DOHH2 (cell line): ENCODE results near the gene TAS2R30.

Experiments
- H3F3A ChIP-seq: fragments of 200-600 bp; sonication (generic), shearing (Covaris generic); 2 replicates; pipeline ENCODE4 v1.6.0; 2016; ENCODE audit warnings: antibody characterized with exemption, mild to moderate bottlenecking; ENCODE audit not compliant: control insufficient read depth, insufficient read depth
- H3K27ac ChIP-seq: fragments of 200-600 bp; sonication (generic); 2 replicates; pipeline ENCODE4 v1.5.1; 2014; ENCODE audit warnings: low read depth, mild to moderate bottlenecking, low read length, moderate library complexity
- H3K27me3 ChIP-seq: fragments of 200-600 bp; sonication (generic); 2 replicates; pipeline ENCODE4 v1.6.1; 2014; ENCODE audit warnings: mild to moderate bottlenecking, low read length, mixed read lengths; ENCODE audit not compliant: control insufficient read depth
- H3K36me3 ChIP-seq: fragments of 200-600 bp; sonication (generic); 2 replicates; pipeline ENCODE4 v1.6.1; 2014; ENCODE audit warnings: mild to moderate bottlenecking, low read length, moderate library complexity, mixed read lengths; ENCODE audit not compliant: control insufficient read depth
- H3K4me1 ChIP-seq: fragments of 200-600 bp; sonication (generic); 2 replicates; pipeline ENCODE4 v1.6.1; 2014; ENCODE audit warnings: mild to moderate bottlenecking, low read length, mixed read lengths; ENCODE audit not compliant: control insufficient read depth
- H3K4me2 ChIP-seq: fragments of 200-600 bp; sonication (generic); 2 replicates; pipeline ENCODE4 v1.6.0; 2014; ENCODE audit warnings: mild to moderate bottlenecking, low read length, moderate library complexity
- H3K4me3 ChIP-seq: fragments of 200-600 bp; sonication (generic); 2 replicates; pipeline ENCODE4 v1.5.1; 2014; ENCODE audit warnings: mild to moderate bottlenecking, low read length, mixed read lengths
- H3K79me2 ChIP-seq: fragments of 200-600 bp; sonication (generic); 2 replicates; pipeline ENCODE4 v1.6.1; 2014; ENCODE audit warnings: mild to moderate bottlenecking, low read length, mixed read lengths; ENCODE audit not compliant: control insufficient read depth
- H3K9me2 ChIP-seq: fragments of 200-600 bp; sonication (generic); replicated peaks from 2 replicates; pipeline ENCODE4 v1.6.1; 2014; ENCODE audit warnings: mild to moderate bottlenecking, low read length, mixed read lengths; ENCODE audit not compliant: control insufficient read depth
- H3K9me3 ChIP-seq: fragments of 200-600 bp; sonication (generic); 2 replicates; pipeline ENCODE4 v1.6.1; 2014; ENCODE audit warnings: antibody characterized with exemption, low read length, mixed read lengths; ENCODE audit not compliant: control insufficient read depth, insufficient read depth
- H4K20me1 ChIP-seq: fragments of 200-600 bp; sonication (generic); 2 replicates; pipeline ENCODE4 v1.6.0; 2014; ENCODE audit warnings: low read depth, mild to moderate bottlenecking, antibody characterized with exemption, low read length, moderate library complexity; ENCODE audit not compliant: control insufficient read depth, insufficient read depth
- EZH2phosphoT487 ChIP-seq: fragments of 200-600 bp; sonication (generic); IDR thresholded peaks from 2 replicates; pipeline ENCODE4 v1.6.1; 2017; ENCODE audit warnings: borderline replicate concordance, mild to moderate bottlenecking, antibody characterized with exemption, low read length, moderate library complexity, mixed read lengths
- TF ChIP-seq, protein P1 (sequence below): fragments of 200-600 bp; sonication (generic); IDR thresholded peaks from one replicate; pipeline ENCODE4 v1.5.1; 2014; ENCODE audit warnings: antibody characterized with exemption, mild to moderate bottlenecking, low read depth, low read length; ENCODE audit not compliant: poor library complexity, severe bottlenecking

The TAS2R30 gene

DNA sequence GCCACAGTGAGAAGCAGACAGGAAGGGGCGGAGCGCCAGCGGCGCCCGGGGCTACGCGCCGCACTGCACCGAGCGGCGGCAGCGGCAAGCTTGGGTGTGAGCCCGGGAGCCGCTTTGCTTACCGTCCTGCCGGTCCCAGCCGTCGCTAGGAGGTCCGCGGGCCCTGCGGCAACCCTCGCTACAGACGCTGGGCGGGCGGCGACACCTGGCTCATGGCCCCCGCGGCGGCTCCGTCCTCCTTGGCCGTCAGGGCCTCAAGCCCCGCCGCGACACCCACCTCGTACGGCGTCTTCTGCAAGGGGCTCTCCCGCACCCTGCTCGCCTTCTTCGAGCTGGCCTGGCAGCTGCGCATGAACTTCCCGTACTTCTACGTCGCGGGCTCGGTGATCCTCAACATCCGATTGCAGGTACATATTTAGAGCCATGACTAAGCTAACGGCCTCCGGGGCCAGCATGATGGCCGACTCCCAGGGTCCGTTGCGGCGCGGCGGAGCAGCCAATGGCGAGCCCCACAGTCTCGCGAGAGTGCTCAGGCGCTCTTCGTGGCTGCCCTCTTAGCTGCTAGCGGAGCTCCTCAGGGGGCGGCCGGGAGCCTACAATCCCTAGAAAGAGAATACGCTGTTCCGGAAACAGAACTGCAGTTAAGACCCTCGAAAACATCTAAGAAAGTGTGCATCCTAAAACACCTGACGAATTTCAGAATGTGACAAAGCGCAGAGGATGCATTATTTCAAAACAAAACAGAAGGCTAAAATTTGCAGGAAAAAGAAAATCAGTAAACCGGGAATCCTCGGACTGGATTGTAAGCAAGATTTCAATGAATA is 36.9 kb upstream of the TAS2R30 start, which contains the start of gene SMIM10L1:
Gene SMIM10L1 (plus strand): TSS at position 50 of the 824 bp plus-strand sequence. CDS start 163 bp downstream, at position 213.
- Histone ChIP-seq H3F3A (no peaks in the 10 kb centered on the region), H3K36me3 (peaks cover 16% of the 10 kb centered on the region), H3K79me2 (peaks cover 61% of the 10 kb centered on the region), H4K20me1 (no peaks in the 10 kb centered on the region), H3K9me3 (no peaks in the 10 kb centered on the region), H3K27ac (peak within 1 kb of the TSS; percentile 69), H3K4me1 (peaks cover 24% of the 10 kb centered on the region), H3K9me2 (no peaks in the 10 kb centered on the region), H3K4me3 (peak within 1 kb of the TSS; percentile 75), H3K4me2 (peak within 1 kb of the TSS; percentile 61), H3K27me3 (peaks cover 2% of the 10 kb centered on the region; the same call in 1 of the 2 replicates)
- no peak for TF ChIP-seq EZH2phosphoT487
- TF ChIP-seq, protein P1, sequence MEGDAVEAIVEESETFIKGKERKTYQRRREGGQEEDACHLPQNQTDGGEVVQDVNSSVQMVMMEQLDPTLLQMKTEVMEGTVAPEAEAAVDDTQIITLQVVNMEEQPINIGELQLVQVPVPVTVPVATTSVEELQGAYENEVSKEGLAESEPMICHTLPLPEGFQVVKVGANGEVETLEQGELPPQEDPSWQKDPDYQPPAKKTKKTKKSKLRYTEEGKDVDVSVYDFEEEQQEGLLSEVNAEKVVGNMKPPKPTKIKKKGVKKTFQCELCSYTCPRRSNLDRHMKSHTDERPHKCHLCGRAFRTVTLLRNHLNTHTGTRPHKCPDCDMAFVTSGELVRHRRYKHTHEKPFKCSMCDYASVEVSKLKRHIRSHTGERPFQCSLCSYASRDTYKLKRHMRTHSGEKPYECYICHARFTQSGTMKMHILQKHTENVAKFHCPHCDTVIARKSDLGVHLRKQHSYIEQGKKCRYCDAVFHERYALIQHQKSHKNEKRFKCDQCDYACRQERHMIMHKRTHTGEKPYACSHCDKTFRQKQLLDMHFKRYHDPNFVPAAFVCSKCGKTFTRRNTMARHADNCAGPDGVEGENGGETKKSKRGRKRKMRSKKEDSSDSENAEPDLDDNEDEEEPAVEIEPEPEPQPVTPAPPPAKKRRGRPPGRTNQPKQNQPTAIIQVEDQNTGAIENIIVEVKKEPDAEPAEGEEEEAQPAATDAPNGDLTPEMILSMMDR = peak; percentile 13

DNA sequence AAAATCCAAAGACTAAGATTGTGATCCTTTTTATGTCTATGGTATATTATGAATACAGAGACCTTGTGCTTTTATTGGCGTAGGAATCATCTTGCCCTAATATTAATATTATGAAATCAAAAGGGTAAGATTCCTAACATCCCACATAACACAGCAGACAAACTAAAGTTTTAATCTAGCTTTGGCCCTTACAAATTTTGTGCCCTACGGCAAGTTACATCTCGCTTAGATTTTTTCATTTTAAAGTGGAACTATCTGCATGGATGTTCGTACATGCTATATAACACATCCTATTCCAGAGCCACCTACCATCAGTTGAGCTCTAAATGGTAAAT is 36.3 kb upstream of the TAS2R30 start:
- Histone ChIP-seq H3K79me2 (peaks cover 67% of the 10 kb centered on the region), H3K27ac (peak overlapping the region; percentile 69), H3F3A (no peaks in the 10 kb centered on the region), H3K4me2 (peak overlapping the region; percentile 61), H3K9me3 (no peaks in the 10 kb centered on the region), H3K36me3 (peaks cover 22% of the 10 kb centered on the region), H3K9me2 (no peaks in the 10 kb centered on the region), H3K4me1 (peaks cover 24% of the 10 kb centered on the region), H3K4me3 (peak overlapping the region; percentile 75), H3K27me3 (peaks cover 2% of the 10 kb centered on the region; the same call in 1 of the 2 replicates), H4K20me1 (no peaks in the 10 kb centered on the region)
- TF ChIP-seq EZH2phosphoT487 = no peak
- TF ChIP-seq, protein P1 = no peak

DNA sequence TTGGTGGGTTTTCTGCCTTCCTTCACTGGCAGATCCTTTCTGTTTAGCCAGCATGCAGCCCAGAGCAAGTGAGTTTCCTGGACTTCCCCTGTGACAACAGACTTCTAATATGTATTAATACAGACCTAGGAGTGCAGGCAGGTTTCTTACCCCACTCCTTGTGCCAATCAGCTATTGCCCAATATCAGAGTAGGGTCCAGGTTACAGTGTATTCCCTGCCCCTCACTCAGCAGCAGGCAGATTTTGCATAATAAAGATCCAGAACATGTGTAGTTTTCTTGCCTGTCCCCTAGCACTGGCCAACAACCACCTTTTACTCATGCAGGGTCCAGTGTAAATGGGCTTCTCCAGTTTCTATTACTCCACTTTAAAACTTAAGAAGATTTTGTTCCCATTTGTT is 31.9 kb upstream of the TAS2R30 start:
- Histone ChIP-seq H3K9me3 (no peaks in the 10 kb centered on the region), H3K9me2 (no peaks in the 10 kb centered on the region), H3F3A (no peaks in the 10 kb centered on the region), H3K79me2 (peaks cover 90% of the 10 kb centered on the region), H3K27ac (no peak overlapping the region), H4K20me1 (no peaks in the 10 kb centered on the region), H3K4me3 (no peak overlapping the region), H3K27me3 (peaks cover 2% of the 10 kb centered on the region; the same call in 1 of the 2 replicates), H3K36me3 (peaks cover 43% of the 10 kb centered on the region), H3K4me1 (peaks cover 18% of the 10 kb centered on the region), H3K4me2 (no peak overlapping the region)
- no peak for TF ChIP-seq EZH2phosphoT487
- TF ChIP-seq, protein P1 = no peak
